Measurements from ENCODE around the gene RIOX2.

DNA sequence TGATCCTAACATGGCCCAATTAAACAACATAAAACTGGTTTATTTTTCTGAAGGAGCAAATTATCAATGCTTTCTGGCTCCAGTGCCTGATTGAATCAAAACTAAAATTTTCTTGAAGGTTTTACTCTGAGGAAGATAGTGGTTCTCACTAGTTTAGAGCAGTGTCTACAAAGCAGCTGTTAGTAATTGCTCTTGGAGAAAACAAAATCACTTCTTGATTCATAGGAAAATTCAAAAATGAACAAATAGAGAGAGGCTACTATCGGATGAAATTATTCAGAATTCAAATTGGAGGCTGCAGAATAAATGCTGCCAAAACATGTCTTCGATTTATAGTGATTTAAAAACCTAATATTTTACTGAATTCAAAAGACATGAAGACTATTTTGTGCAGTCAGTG is 15.1 kb upstream of the RIOX2 start:
- TF ChIP-seq, protein P1, sequence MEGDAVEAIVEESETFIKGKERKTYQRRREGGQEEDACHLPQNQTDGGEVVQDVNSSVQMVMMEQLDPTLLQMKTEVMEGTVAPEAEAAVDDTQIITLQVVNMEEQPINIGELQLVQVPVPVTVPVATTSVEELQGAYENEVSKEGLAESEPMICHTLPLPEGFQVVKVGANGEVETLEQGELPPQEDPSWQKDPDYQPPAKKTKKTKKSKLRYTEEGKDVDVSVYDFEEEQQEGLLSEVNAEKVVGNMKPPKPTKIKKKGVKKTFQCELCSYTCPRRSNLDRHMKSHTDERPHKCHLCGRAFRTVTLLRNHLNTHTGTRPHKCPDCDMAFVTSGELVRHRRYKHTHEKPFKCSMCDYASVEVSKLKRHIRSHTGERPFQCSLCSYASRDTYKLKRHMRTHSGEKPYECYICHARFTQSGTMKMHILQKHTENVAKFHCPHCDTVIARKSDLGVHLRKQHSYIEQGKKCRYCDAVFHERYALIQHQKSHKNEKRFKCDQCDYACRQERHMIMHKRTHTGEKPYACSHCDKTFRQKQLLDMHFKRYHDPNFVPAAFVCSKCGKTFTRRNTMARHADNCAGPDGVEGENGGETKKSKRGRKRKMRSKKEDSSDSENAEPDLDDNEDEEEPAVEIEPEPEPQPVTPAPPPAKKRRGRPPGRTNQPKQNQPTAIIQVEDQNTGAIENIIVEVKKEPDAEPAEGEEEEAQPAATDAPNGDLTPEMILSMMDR (IDR thresholded peaks at IDR 0.05): no peak
- TF ChIP-seq EP300 (IDR thresholded peaks at IDR 0.05) (no peak), POLR2AphosphoS5 (IDR thresholded peaks at IDR 0.05) (no peak)

Measured in gastroesophageal sphincter (tissue), 3 donors.